ENCODE results near the gene LCORL. TPM values are rescaled to one million over a fixed set of nuclear protein-coding genes. Genes with fewer than 3 reads are reported as not detected.

Gene LCORL
- total and polyA plus RNA-seq, 2 of the 4 experiments (the other 2 are of a cell fraction) = 2.1 to 5.0 TPM

GRCh38 chr4:17817027-17817426 lies 204.5 kb downstream of the LCORL start (continued):
- TF ChIP-seq BHLHE40 (IDR thresholded peaks at IDR 0.05; ENCODE audit: low read depth, low read length) = no peak

- H3K9ac ChIP-seq (ENCODE audit: low read depth, low read length) = no peak overlapping the region
- in situ Hi-C loops (cut with MboI; ENCODE audit: low sequenced_read_pairs) (loop anchor here (5.0 to 25.0 kb wide), 3 partner anchors 206 to 779 kb away; partner anchors contain the start of genes LAP3 and LCORL), intact Hi-C loops (cut with micrococcal nuclease) (loop anchor here (2.0 to 10.0 kb wide), 4 partner anchors 119 to 777 kb away; partner anchors contain the start of gene LCORL), dilution Hi-C loops (cut with HindIII; ENCODE audit: low sequenced_read_pairs, unreplicated experiment) (no loop called here)
- H3K9me3 ChIP-seq (ENCODE audit: control insufficient read depth, insufficient read depth, low read length) = no peaks in the 10 kb centered on the region
- no peak overlapping the region for H2AK9ac ChIP-seq (replicated peaks; ENCODE audit: low read depth, low read length, poor library complexity)
- H3K18ac ChIP-seq (ENCODE audit: low read depth, low read length) = no peak overlapping the region
- H3K56ac ChIP-seq (ENCODE audit: extremely low read depth, insufficient read depth, low read length) = no peak overlapping the region
- H2BK5ac ChIP-seq (ENCODE audit: low read depth, low read length, poor library complexity, severe bottlenecking) = no peak overlapping the region
- ATAC-seq (ENCODE audit: low read depth) (no peak), DNase-seq (no peak)
- H3K4me2 ChIP-seq (ENCODE audit: low read depth, low read length) = no peak overlapping the region
- H4K91ac ChIP-seq (ENCODE audit: insufficient read depth, low read depth, low read length) = no peak overlapping the region
- H3K4ac ChIP-seq (ENCODE audit: low read depth, low read length) = no peak overlapping the region
- BruUV-seq (replicated peaks) = no TSS peak
- no peak overlapping the region for H3K23ac ChIP-seq (ENCODE audit: low read depth, low read length)
- no peaks in the 10 kb centered on the region for H3K4me1 ChIP-seq (ENCODE audit: control insufficient read depth, insufficient read depth, low read length)
- H4K8ac ChIP-seq (ENCODE audit: low read depth in 2 of 2, low read length in 2 of 2) = 0 out of 4 replicates have a peak overlapping the region, but pooled peaks of 1 of the 2 experiments have one; percentile 29
- H3K27ac ChIP-seq (ENCODE audit: insufficient read depth, low read length) = no peak overlapping the region
- ChIA-PET CTCF (interaction anchor here (0.7 kb wide), 1 partner anchor 125 kb away, joined by 3 read pairs; no protein-coding TSS in a partner anchor), POLR2A (ENCODE audit: unreplicated experiment) (no interaction called here)
- TF ChIP-seq MXI1 (IDR thresholded peaks at IDR 0.05; ENCODE audit: borderline replicate concordance, low read depth, low read length) = no peak
- no peak for TF ChIP-seq POLR2A (IDR thresholded peaks at IDR 0.05; ENCODE audit: low read depth, low read length)
- TF ChIP-seq RCOR1 (IDR thresholded peaks at IDR 0.05; ENCODE audit: insufficient replicate concordance, low read length) = no peak
- H2BK15ac ChIP-seq (ENCODE audit: low read depth, low read length) = no peak overlapping the region
- H4K5ac ChIP-seq (ENCODE audit: low read depth, low read length) = no peak overlapping the region
- H4K20me1 ChIP-seq (ENCODE audit: insufficient read depth, low read length) = no peaks in the 10 kb centered on the region
- no peak overlapping the region for H3K4me3 ChIP-seq (ENCODE audit: insufficient read depth, low read depth, low read length)
- H2AFZ ChIP-seq (replicated peaks; ENCODE audit: low read length, poor library complexity) = no peak overlapping the region
- WGBS, 2 experiments (ENCODE audit: extremely low coverage in 2 of 2, insufficient read length in 1 of 2) = 100% methylated on average over 5 of the region's 12 CpGs; no CpG with 5 or more reads in 1 of the 2 experiments
- peaks cover 2 to 15% of the 10 kb centered on the region in 2 experiments for H3K79me1 ChIP-seq (ENCODE audit: low read depth in 1 of 2, low read length in 2 of 2)
- H2BK20ac ChIP-seq (ENCODE audit: low read depth, low read length) = no peak overlapping the region
- no peaks in the 10 kb centered on the region for H3K36me3 ChIP-seq (ENCODE audit: control insufficient read depth, insufficient read depth, low read length)
- H2BK120ac ChIP-seq (ENCODE audit: low read depth, low read length) = no peak overlapping the region
- no peaks in the 10 kb centered on the region for H3K27me3 ChIP-seq (ENCODE audit: control insufficient read depth, insufficient read depth, low read length)
- H2AK5ac ChIP-seq (ENCODE audit: low read depth, low read length) = no peak overlapping the region
- H3K14ac ChIP-seq (replicated peaks; ENCODE audit: low read depth, low read length) = no peak overlapping the region
- H3K9me1 ChIP-seq (ENCODE audit: insufficient read depth, low read length) = no peaks in the 10 kb centered on the region
Measured at GRCh38 chr4:17816142-17816541, 205.4 kb downstream of the LCORL start.
